NCI-H2196 treated with DMSO at 0.1 percent for 48 hours (cell line): Measurements from ENCODE around the gene ATP5F1C.
A peak's percentile ranks its signal among the peaks of the same experiment; 100 is the strongest.
"Not testable (repeated sequence)": the region's sequence is repeated elsewhere in the genome, so short reads cannot be mapped to it uniquely, and the experiment has no call there.

ENCODE experiments used
- DNase-seq: peaks from one replicate; lab custom pipeline; 2025; ENCODE audit not compliant: unreplicated experiment; lab: John Stamatoyannopoulos, UW

Gene ATP5F1C

DNA sequence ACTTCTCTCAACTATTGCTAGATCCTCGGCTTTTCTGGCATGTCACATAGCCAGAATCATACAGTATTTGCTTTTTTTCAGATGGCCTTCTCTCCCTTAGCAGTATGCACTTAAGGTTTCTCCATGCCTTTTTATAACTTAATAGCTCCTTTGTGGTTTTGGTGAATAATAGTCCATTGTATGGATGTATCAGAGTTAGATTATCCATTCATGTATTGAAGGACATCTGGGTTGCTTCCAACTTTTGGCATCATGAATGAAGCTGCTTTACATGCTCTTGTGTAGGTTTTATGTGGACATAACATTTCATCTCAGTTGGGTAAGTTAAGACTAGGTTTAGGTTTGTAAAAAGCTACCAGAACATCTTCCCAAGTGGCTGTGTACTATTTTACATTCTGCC is 4.6 kb downstream of the ATP5F1C start:
- no peak for DNase-seq

DNA sequence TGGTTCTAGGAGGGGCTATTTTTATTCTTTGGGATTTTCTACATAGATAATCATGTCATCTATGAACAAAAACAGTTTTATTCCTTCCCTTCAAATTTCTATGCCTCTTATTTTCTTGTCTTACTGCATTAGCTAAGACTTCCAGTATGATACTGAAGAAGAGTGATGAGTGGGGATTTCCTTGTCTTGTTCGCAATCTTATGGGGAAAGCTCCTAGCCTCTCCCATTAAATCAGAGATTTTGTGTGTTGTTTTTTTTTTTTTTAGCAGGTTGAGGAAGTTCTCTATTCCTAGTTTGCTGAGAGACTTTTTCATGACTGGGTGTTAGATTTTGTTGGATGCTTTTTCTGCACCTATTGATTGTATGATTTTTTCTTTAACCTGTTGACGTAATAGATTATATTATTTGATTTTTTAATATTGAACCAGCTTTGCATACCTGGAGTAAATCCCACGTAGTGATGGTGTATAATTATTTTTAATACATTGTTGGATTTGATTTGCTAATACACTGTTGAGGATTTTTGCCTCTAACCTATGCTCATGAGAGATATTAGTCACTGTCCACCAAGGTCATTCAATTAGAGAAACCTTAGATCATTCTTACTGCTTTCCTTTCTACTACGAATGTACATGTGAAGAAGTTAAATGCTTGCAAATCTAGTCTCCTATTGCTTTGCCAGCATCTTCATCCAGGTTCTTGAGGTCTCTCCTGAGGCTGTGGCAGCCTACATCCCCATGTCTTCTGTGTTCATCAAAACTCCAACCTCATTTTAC is 6.5 kb downstream of the ATP5F1C start:
- DNase-seq = no peak

DNA sequence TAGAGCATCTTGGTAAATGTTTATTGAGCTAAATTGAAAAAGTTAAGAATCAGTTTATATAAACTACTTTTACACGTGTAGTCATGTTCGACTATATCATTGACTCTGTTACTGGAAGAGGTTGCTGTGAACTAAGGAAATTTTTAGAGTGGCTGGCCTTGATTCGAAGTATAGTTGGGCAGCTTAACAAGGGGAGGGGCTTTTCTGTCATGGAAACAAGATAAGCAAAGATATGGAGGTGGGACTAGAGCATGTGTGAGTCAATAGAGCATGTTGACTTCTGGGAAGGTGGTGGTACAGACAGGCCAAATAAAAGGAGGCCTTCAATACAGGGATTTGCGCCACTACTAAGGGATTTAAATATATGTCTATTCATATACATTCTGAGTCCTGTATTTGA is 7.6 kb downstream of the ATP5F1C start:
- no peak for DNase-seq

DNA sequence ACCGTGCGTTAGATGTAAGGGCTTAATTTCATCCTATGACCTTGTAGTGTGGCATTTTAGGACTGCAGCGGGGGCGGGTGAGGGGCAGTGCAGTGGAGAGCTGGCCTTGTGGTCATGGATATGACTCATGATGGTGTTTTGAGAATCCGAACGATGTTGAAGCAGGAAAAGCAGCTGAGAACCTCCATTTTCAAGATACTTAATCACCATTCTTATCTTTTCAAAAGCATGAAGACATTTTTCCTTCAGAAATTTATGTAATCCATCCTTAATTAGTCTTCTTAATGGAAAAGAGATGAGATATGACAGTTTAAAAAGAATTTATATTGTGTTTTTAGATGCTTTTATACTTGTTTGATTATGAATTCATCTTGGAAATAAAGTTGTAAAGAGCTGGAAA is 9.6 kb downstream of the ATP5F1C start:
- no peak for DNase-seq

DNA sequence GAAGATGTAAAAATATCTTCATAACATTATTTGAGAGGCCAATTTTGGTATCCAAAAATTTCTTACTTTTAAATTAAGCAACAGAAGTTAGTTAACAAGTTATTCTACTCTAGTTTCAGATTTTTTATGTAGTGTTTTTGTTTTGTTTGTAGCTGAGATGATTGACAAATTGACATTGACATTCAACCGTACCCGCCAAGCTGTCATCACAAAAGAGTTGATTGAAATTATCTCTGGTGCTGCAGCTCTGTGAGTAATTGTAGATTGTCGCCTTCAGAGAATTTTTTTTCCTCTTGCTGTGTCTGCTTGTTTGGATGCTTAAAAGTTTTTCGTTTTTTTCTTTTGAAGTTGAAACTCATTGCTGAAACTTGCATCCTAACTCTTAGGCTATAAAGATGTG is 14.6 kb downstream of the ATP5F1C start:
- DNase-seq = no peak

DNA sequence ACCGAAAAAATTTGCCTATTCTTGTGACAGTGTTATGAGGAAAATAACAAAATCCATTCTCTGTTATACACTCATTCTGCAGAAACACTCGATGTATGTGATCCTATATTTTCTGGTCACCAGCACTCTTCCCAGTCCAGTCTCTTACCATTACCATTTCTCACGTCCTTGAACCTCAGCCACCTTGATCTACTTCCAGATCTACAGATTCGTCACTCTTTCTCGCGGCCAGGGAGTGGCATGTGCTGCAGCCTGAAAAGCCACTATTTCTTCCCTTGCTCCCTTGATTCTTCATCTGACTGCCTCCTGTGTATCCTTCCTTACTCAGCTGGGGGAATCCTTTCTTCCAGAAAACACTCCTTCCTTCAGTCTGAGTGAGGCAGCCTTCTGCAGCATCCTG is 16.2 kb downstream of the ATP5F1C start:
- DNase-seq = no peak

DNA sequence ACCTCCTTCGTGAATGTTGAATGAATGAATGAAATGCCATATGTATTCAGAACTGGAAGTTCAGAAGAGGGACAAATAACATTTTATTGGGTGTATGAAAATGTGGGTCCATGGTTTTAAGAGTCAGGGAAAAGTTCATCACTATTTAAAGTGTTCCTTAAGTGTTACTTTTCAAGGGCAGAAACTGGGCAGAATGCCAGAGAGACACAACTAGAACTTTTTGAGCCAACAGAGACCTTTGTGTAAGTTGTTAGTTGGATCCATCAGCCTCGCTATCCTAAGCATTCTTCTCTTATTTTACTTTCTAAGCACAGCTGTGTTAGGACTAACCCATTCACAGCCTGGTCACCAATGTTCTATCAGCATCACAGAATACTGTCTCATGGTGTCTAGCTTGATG is 16.8 kb downstream of the ATP5F1C start:
- DNase-seq = no peak

DNA sequence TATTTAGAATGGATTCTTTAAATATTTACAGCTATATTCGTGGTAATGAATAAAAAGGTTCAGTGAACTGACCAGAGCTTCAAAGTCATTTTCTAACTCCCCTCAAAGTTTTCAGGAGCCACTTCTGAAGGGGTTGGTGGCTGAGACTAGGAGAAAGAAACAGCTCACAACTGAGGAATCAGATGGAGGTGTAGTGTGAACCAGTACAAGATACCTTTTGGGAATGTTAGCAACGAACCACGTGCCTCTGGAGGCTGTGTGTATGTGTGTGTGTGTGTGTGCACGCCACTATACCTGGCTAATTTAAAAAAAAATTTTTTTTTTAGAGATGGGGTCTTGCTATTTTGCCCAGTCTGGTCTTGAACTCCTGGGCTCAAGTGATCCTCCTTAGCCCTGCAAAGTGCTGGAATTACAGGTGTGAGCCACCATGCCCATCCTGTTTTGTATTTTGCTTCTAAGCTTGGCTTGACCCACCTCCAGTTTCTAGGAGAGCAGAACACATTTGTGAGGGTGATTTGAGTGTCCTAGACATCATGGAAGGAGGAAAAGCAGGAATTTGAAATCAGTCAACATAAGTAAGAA is 20.8 kb downstream of the ATP5F1C start:
- no peak for DNase-seq

DNA sequence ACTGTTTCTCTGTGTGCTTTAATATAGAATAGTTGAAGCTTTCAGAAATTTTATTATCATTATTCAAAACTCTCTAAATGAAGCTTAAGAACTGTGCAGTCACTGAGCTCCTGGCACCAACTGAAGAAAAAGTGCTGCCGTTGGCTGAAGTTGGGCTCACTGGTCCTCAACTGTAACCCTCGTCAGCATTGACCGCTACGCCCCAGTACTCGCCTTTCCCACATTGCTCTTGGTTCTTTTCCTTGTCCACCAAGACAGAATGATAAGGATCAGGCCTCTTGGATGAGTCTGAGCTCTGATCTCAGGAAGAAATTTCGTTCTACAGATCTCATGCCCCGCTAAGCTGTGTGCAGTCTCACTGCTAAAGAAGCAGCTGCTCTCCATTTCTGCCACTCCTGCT is 22.5 kb downstream of the ATP5F1C start:
- no peak for DNase-seq

DNA sequence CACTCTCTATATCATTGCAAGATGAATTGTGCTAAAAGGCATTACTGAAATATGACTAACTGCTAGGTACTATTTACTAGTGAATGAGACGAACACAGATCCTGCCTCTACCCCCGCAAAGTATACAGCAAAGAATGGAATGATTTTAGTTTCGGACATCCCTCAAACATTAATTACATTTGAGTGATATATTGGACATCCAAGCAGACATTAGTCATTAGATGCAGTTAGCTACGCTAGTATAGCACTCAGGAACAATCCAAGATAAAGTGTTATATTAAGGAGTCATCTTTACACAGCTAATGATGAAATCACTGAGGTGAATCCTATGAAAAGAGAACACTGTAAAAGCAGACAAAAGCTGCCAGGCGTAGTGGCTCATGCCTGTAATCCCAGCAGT is 23.0 kb downstream of the ATP5F1C start:
- DNase-seq = no peak

DNA sequence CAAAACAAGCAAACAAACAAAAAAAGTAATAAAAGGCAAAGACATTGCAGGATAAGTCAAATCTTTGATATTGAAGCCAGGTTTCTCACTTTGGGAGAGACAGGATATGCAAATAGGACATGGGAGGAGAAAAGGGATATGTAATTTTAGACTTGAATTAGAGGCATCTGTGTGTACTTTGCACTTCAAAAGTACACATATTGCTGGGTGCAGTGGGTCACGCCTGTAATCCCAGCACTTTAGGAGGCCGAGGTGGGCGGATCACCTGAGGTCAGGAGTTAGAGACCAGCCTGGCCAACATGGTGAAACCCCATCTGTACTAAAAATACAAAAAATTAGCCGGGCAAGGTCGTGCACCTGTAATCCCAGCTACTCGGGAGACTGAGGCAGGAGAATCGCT is 23.8 kb downstream of the ATP5F1C start:
- DNase-seq = not testable (repeated sequence)

DNA sequence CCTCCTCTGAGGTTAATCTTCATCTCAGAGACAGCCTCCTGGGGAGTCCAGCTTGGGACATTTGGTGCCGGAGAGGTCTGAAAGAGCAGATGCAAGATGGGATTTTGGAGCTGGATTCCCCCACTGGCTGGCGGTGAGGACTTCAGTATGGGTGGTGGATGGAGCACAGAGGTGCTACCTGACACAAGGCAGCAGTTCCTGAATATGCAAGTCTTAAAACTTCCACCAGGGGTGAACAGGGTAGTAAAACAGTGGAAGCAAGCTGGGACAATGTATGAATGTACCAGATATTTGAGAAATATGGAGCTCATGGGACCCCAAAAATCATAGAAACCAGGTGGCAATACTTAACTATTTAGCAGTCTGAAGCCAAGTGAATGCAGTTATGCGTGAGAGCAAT is 25.5 kb downstream of the ATP5F1C start:
- DNase-seq = no peak

DNA sequence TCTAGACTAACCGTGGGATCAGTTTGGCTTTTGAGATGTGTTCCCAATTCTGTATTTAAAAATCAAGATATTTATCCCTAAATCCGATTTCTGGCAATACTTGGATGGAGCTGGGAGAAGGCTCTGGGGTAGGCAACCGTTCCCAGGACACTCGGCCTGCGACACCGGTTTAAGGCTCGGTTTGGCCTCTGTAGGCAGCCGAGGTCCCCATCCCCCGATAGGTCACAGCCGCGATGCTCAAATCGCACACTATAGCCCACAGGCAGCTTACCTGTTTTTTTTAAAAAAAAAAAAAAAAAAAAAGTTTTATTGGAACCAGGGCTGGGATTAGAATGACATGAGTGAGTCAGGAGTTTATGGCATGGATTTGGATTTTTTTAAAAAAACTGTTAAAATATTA is 29.6 kb downstream of the ATP5F1C start:
- no peak for DNase-seq

DNA sequence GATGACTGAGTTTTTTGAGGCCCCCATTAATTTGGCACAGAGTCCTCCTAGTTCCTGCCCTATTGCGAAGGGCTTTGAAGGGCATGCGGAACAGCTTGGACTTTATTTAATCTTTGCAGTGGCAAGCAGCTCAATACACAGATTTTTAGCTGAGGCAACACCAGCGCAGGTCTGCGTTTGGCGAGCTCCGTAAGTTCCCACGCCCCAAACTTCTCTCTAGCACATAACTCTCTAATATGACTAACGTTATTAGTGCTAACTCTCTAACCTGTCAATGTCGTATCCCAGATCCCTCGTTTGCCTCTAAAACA is 30.0 kb downstream of the ATP5F1C start:
- no peak for DNase-seq

DNA sequence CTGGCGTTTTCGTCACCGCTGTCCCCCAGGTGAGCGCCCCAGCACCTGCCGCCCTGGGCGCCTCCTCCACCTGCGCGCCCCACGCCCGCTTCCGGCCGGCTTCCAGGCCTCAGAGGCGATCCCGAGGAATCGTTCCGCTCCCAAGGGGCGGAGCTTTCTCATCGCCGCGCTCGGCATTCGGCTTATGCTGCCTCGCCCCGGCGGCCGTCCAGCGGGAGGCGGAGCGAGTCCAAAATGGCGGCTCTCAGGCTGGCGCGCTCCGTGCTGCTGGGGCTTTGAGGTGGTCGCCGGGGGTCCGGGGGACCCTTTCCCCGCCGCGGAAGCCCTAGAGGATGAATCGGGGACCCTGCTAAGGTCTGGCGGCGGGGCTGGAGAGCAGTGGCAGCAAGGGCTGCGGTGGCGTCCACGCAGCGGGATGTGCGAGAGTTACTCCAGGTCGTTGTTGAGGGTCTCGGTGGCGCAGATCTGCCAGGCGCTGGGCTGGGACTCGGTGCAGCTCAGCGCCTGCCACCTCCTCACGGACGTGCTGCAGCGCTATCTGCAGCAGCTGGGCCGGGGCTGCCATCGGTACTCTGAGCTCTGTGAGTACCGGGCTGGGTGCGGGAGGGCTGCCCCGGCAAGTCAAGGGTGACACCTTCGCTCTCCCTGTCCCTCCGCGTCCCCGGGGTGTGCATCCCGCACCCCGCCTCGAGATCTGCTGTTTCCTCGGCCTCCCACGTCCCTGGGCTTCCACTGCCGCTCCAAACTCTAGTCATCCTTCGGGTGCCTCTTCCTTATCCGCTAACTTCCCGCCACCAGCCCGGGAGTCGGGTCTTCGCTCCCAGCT is 30.5 kb downstream of the ATP5F1C start, which contains the start of gene TAF3:
TSS of gene TAF3 (plus strand) at position 211 of the 826 bp plus-strand sequence. CDS start at position 416, 205 bp downstream.
- peak; percentile 37 for DNase-seq

DNA sequence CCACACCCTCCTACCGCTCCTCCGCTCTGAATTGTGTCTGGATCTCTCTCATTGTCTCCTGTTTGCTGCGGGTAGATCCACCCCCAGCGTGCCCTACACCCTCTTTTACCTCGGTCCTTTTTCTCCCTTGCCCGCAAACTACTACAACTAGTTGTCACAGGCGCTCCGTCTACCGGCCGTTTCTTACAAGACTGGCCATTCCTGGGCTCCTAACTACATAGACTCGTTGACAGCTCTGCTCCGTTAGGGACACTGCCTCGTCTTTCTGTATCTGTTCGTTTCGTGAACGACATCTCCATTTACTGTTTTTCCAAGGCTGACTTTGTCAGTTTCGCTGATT is 31.1 kb downstream of the ATP5F1C start:
- no peak for DNase-seq

DNA sequence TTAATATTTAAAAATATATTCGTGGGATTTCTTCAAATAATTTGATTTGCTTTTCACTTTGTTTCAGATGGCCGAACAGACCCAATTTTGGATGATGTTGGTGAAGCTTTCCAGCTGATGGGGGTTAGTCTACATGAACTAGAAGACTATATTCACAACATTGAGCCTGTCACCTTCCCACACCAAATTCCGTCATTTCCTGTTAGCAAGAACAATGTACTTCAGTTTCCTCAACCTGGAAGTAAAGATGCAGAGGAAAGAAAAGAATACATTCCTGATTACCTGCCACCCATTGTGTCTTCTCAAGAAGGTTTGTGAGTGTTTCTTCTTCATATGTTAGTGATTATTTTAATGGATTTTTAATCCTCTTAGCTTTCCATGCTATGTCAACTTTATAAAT is 36.3 kb downstream of the ATP5F1C start:
- DNase-seq = no peak

DNA sequence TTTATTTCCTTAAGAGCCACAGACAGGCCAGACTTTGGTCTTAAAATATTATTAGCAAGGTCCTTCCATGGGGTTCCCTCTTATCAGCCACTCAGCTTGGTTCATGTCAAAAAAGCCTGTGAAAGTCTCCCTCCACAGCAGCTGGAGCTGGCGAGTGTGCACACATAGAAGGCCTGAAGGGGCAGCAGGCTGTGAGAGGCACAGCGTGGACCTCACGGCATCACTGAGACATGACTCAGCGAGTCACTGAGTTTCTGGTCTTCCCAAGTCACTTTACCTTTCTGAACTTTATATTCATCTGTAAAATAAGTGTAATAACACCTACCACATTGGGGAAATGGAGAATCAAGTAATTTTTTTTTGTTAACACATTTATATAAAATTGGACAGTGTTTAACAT is 39.0 kb downstream of the ATP5F1C start:
- DNase-seq = no peak

DNA sequence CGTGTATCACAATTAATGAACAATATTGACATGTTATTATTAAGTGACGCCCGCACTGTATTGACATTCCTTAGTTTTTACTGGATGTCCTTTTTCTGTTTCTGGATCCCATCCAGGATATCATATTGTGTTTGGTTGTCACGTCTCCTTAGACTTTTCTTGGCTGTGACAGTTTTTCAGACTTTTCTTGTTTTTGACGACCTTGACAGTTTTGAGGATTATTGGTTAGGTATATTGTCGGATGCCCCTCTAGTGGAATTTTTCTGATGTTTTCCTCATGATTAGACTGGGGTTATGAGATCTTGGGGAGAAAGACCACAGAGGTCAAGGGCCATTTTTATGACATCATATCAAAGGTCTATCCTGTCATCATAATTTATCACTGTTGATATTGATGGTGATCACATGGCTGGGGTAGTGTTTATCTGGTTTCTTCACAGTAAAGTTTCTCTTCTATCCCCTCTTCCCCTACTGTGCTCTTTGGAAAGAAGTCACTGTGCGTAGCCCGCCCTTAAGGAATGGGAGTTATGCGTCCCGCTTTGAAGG is 41.4 kb downstream of the ATP5F1C start:
- no peak for DNase-seq

DNA sequence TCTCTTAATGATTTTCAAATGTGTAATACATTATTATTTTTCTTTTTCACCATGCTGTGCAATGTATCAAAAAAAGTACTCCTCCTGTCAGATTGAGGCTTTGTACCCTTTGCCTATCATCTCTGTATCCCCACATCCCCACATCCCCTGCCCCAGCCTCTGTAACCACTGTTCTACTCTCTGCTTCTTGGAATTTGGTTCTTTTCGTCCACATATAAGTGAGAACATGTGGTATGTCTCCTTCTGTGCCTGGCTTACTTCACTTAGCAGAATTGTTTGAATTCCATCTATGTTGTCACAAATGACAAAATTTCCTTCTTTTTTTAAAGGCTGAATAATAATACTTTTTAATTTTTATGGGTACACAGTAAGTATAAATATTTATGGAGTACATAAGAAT is 44.1 kb downstream of the ATP5F1C start:
- no peak for DNase-seq

DNA sequence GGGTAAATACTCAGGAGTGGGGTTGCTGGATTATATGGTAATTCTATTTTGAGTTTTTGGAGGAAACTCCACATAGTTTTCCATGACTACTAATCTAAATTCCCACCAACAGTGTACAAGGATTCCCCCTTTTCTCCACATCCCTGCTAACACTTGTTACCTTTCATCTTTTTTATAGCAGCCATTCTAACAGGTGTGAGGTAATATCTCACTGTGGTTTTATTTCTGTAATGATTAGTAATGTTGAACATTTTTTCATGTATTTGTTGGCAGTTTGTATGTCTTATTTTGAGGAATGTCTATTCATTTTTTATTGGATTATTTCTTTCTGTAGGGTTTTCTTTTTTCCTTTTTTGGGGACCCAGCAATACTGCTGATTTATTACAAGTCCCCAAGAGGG is 45.2 kb downstream of the ATP5F1C start:
- no peak for DNase-seq

DNA sequence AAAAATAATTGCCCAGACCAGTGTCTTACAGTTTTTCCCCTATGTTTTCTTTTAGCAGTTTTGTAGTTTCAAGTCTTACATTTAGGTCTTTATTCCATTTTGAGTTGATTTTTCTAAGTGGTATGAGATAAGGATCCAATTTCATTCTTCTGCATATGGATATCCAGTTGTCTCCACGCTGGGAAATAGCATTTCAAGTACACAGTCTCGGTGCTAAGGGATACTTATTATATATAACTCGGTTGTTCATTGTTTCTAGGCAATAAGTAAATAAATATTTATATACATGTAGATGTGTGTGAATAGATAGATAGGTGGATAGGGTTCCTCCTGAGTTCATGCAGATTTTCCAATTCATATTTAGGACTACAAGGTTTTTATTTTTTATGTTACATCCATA is 46.3 kb downstream of the ATP5F1C start:
- DNase-seq = no peak
